HepG2 (cell line): ENCODE results near the gene HOXD4. TPM values are rescaled to one million over a fixed set of nuclear protein-coding genes. Genes with fewer than 3 reads are reported as not detected.

ENCODE experiments used
- CTCF ChIP-seq: sonication (generic); formaldehyde crosslinking; IDR thresholded peaks from 2 replicates; pipeline ENCODE4 v1.5.0; 2020; ENCODE audit warnings: mild to moderate bottlenecking, missing genetic modification reagents, moderate library complexity
- E2F2 ChIP-seq: sonication (generic); formaldehyde crosslinking; IDR thresholded peaks from 2 replicates; pipeline ENCODE4 v1.4.0; 2020; ENCODE audit warnings: missing genetic modification reagents, borderline replicate concordance
- GMEB2 ChIP-seq: IDR thresholded peaks from 2 replicates; pipeline ENCODE4 v1.6.1; 2016; ENCODE audit warnings: missing biosample characterization, missing genetic modification reagents, low read depth
- HDAC2 ChIP-seq: sonication (generic); formaldehyde crosslinking; IDR thresholded peaks from 2 replicates; pipeline ENCODE4 v1.4.0; 2020; ENCODE audit warnings: missing genetic modification reagents
- HOXA7 ChIP-seq: sonication (generic); formaldehyde crosslinking; IDR thresholded peaks from 2 replicates; pipeline ENCODE4 v1.8.1; 2022; ENCODE audit warnings: mild to moderate bottlenecking, missing genetic modification reagents, moderate library complexity
- NR2F2 ChIP-seq: IDR thresholded peaks from 2 replicates; pipeline ENCODE4 v1.6.1; 2012; ENCODE audit warnings: low read depth, inconsistent platforms, borderline replicate concordance
- RAD21 ChIP-seq: fragments of 450-650 bp; formaldehyde crosslinking; IDR thresholded peaks from 2 replicates; pipeline ENCODE4 v1.5.0; 2020; ENCODE audit warnings: mild to moderate bottlenecking
- SMYD3 ChIP-seq: sonication (generic); formaldehyde crosslinking; IDR thresholded peaks from 2 replicates; pipeline ENCODE4 v1.8.1; 2023; ENCODE audit warnings: mild to moderate bottlenecking, missing genetic modification reagents
- SP5 ChIP-seq: IDR thresholded peaks from 2 replicates; pipeline ENCODE4 v1.6.1; 2016; ENCODE audit warnings: low read depth, borderline replicate concordance
- TEAD3 ChIP-seq: optimal IDR thresholded peaks from 2 replicates; pipeline ENCODE3; 2016; ENCODE audit warnings: borderline replicate concordance
- TFE3 ChIP-seq: IDR thresholded peaks from 2 replicates; pipeline ENCODE4 v1.6.1; 2016
- THAP8 ChIP-seq: sonication (generic); formaldehyde crosslinking; IDR thresholded peaks from 2 replicates; pipeline ENCODE4 v1.5.1; 2020; ENCODE audit warnings: missing genetic modification reagents, mild to moderate bottlenecking, borderline replicate concordance
- ZBTB34 ChIP-seq: sonication (generic); formaldehyde crosslinking; IDR thresholded peaks from 2 replicates; pipeline ENCODE4 v1.8.0; 2022; ENCODE audit warnings: mild to moderate bottlenecking, missing genetic modification reagents
- ZNF224 ChIP-seq: sonication (generic); formaldehyde crosslinking; IDR thresholded peaks from 2 replicates; pipeline ENCODE4 v1.5.0; 2020; ENCODE audit warnings: mild to moderate bottlenecking, missing genetic modification reagents
- ZNF263 ChIP-seq: sonication (generic); formaldehyde crosslinking; IDR thresholded peaks from 2 replicates; pipeline ENCODE4 v1.4.0; 2020; ENCODE audit warnings: missing genetic modification reagents
- ZNF329 ChIP-seq: sonication (generic); formaldehyde crosslinking; IDR thresholded peaks from 2 replicates; pipeline ENCODE4 v1.9.0; 2021; ENCODE audit warnings: low read depth, mild to moderate bottlenecking, missing genetic modification reagents
- ZNF546 ChIP-seq: sonication (generic); formaldehyde crosslinking; conservative IDR thresholded peaks from 2 replicates; pipeline ENCODE4 v1.8.1; 2023; ENCODE audit warnings: mild to moderate bottlenecking, missing genetic modification reagents
- ZNF619 ChIP-seq: sonication (generic); formaldehyde crosslinking; IDR thresholded peaks from 2 replicates; pipeline ENCODE4 v1.4.0; 2020; ENCODE audit warnings: mild to moderate bottlenecking, missing genetic modification reagents
- ZSCAN21 ChIP-seq: sonication (generic); formaldehyde crosslinking; IDR thresholded peaks from 2 replicates; pipeline ENCODE4 v1.8.0; 2022; ENCODE audit warnings: mild to moderate bottlenecking, missing genetic modification reagents, moderate library complexity, borderline replicate concordance
- ZSCAN22 ChIP-seq: sonication (generic); formaldehyde crosslinking; IDR thresholded peaks from 2 replicates; pipeline ENCODE4 v1.4.0; 2020; ENCODE audit warnings: mild to moderate bottlenecking, missing genetic modification reagents
- polyA plus RNA-seq, 8 experiments: library from polyadenylated mRNA; depleted of rRNA in 3 of 8; stranded (reverse) in 7 of 8; unstranded in 1 of 8; fragments of >200 nt; fragmentation: Illumina TruSeq in 4 of 8; extraction: Trizol in 4 of 8; gene quantifications; 2 replicates each; pipeline versions ENCODE4 v1.2.1 to v1.2.3, GENCODE V29; 2011 to 2016; ENCODE audit warnings: low read depth in 4 of 8, missing spikeins in 1 of 8, mixed read lengths in 1 of 8; ENCODE audit not compliant: insufficient read depth in 1 of 8
- total RNA-seq, 5 experiments: library from RNA; depleted of rRNA; stranded (reverse); fragments of >200 nt; fragmentation: Illumina TruSeq; extraction: Trizol; gene quantifications; 2 replicates each; pipeline ENCODE4 v1.2.3, GENCODE V29; 2016; ENCODE audit warnings: low read depth in 1 of 5

The HOXD4 gene
- total and polyA plus RNA-seq, 2 of the 13 experiments (the other 11 are each of a cell fraction or from before 2014, with no cell fraction given) = not detected

GRCh38 chr2:176140513-176141317 lies 10.6 kb upstream of the HOXD4 start (continued):
- TF ChIP-seq CTCF (peak; percentile 99), ZNF224 (CRISPR knock-in tag) (peak; percentile 44; the same call in 1 of the 2 replicates), ZNF263 (peak; percentile 72), E2F2 (CRISPR knock-in tag) (no peak), TFE3 (CRISPR knock-in tag) (no peak), ZNF619 (CRISPR knock-in tag) (no peak), ZSCAN21 (peak; percentile 78; the same call in 1 of the 2 replicates), GMEB2 (CRISPR knock-in tag) (no peak), HOXA7 (no peak), TEAD3 (CRISPR knock-in tag) (peak; percentile 47), SP5 (no peak), ZSCAN22 (CRISPR knock-in tag) (no peak), SMYD3 (CRISPR knock-in tag) (no peak), THAP8 (no peak), RAD21 (CRISPR knock-in tag) (peak; percentile 100), ZBTB34 (CRISPR knock-in tag) (no peak), NR2F2 (no peak), ZNF546 (CRISPR knock-in tag) (0 out of 2 replicates have a peak, but pooled peaks have one; percentile 51), ZNF329 (CRISPR knock-in tag) (peak; percentile 62; the same call in 1 of the 2 replicates), HDAC2 (0 out of 2 replicates have a peak, but pooled peaks have one; percentile 43)
